Esophagus mucosa (tissue), 1 donor: ENCODE measurements around the gene OR7D2. TPM values are rescaled to one million over a fixed set of nuclear protein-coding genes. Genes with fewer than 3 reads are reported as not detected.
"Not testable (repeated sequence)": the region's sequence is repeated elsewhere in the genome, so short reads cannot be mapped to it uniquely, and the experiment has no call there.

Experiments
- ATAC-seq: fragments of 200-7000 bp; cut with Tn5 transposase; one replicate; pipeline ENCODE4 v1.9.1; 2020
- total RNA-seq: library from RNA; stranded (reverse); gene quantifications from one replicate; pipeline ENCODE4 v1.2.4, GENCODE V29; 2023
- donor health status: DM: yes; HTN: yes; CAD: no.

Gene OR7D2
- not detected for total RNA-seq

- ATAC-seq: no peak
Observed at GRCh38 chr19:9178901-9179300, at the start of gene OR7D2. TSS of gene OR7D2 (plus strand) at chr19:9178979. CDS start at chr19:9185782, 6,803 bp downstream.

- ATAC-seq: no peak
Observed at GRCh38 chr19:9130965-9131364, 47.8 kb upstream of the OR7D2 start.

GRCh38 chr19:9132422-9132821 is 46.4 kb upstream of the OR7D2 start:
- no peak for ATAC-seq

- peak; percentile 37 for ATAC-seq
Observed at GRCh38 chr19:9139609-9140158, 39.1 kb upstream of the OR7D2 start.

- peak; percentile 91 for ATAC-seq
Observed at GRCh38 chr19:9140159-9140874, 38.5 kb upstream of the OR7D2 start, which contains the start of gene ZNF317. TSS of gene ZNF317 (plus strand) at chr19:9140397. CDS start at chr19:9156017, 15,620 bp downstream.

GRCh38 chr19:9144920-9145319 is 33.9 kb upstream of the OR7D2 start:
- ATAC-seq: no peak

- ATAC-seq: no peak
Observed at GRCh38 chr19:9146882-9147281, 31.9 kb upstream of the OR7D2 start.

GRCh38 chr19:9148697-9149096 is 30.1 kb upstream of the OR7D2 start:
- ATAC-seq: no peak

GRCh38 chr19:9149997-9150396 is 28.8 kb upstream of the OR7D2 start:
- peak; percentile 83 for ATAC-seq

- ATAC-seq: no peak
Observed at GRCh38 chr19:9150650-9151049, 28.1 kb upstream of the OR7D2 start.

- ATAC-seq: no peak
Observed at GRCh38 chr19:9151367-9151766, 27.4 kb upstream of the OR7D2 start.

GRCh38 chr19:9155591-9155990 is 23.2 kb upstream of the OR7D2 start:
- no peak for ATAC-seq

GRCh38 chr19:9156304-9156703 is 22.5 kb upstream of the OR7D2 start:
- no peak for ATAC-seq

GRCh38 chr19:9159891-9160290 is 18.9 kb upstream of the OR7D2 start:
- ATAC-seq: no peak

- no peak for ATAC-seq
Observed at GRCh38 chr19:9161427-9161826, 17.4 kb upstream of the OR7D2 start.

- ATAC-seq: no peak
Observed at GRCh38 chr19:9165261-9165660, 13.5 kb upstream of the OR7D2 start.

- ATAC-seq: no peak
Observed at GRCh38 chr19:9166846-9167245, 11.9 kb upstream of the OR7D2 start.

GRCh38 chr19:9171393-9171991 is 7.3 kb upstream of the OR7D2 start:
- ATAC-seq: no peak

- no peak for ATAC-seq
Observed at GRCh38 chr19:9175326-9175725, 3.5 kb upstream of the OR7D2 start.

- ATAC-seq: no peak
Observed at GRCh38 chr19:9183000-9183399, 4.2 kb downstream of the OR7D2 start.

- ATAC-seq: no peak
Observed at GRCh38 chr19:9187191-9187590, 8.4 kb downstream of the OR7D2 start.

- no peak for ATAC-seq
Observed at GRCh38 chr19:9189535-9189934, 10.8 kb downstream of the OR7D2 start.

- not testable (repeated sequence) for ATAC-seq
Observed at GRCh38 chr19:9198044-9198443, 19.3 kb downstream of the OR7D2 start.

GRCh38 chr19:9205501-9206113 is 26.8 kb downstream of the OR7D2 start:
- ATAC-seq: peak; percentile 51
